ACC112 (cell line): ENCODE results near the gene ANKRD61.
A peak's percentile ranks its signal among the peaks of the same experiment; 100 is the strongest.
"Not testable (repeated sequence)": the region's sequence is repeated elsewhere in the genome, so short reads cannot be mapped to it uniquely, and the experiment has no call there.

ENCODE experiments used
- H2AFZ ChIP-seq: fragments of 200-600 bp; sonication (generic); one replicate; pipeline ENCODE4 v1.6.0; 2017; ENCODE audit warnings: antibody characterized with exemption, low read length; ENCODE audit not compliant: unreplicated experiment
- H3K27ac ChIP-seq: fragments of 200-600 bp; sonication (generic); 2 replicates; pipeline ENCODE4 v1.5.1; 2014; ENCODE audit warnings: low read depth, mild to moderate bottlenecking, antibody characterized with exemption, low read length, moderate library complexity
- H3K27me3 ChIP-seq: fragments of 200-600 bp; sonication (generic); 2 replicates; pipeline ENCODE4 v1.6.1; 2014; ENCODE audit warnings: mild to moderate bottlenecking, antibody characterized with exemption, low read length, moderate library complexity, mixed read lengths; ENCODE audit not compliant: insufficient read depth
- H3K36me3 ChIP-seq: fragments of 200-600 bp; sonication (generic); 2 replicates; pipeline ENCODE4 v1.6.1; 2016; ENCODE audit warnings: mild to moderate bottlenecking, antibody characterized with exemption, low read length, moderate library complexity, mixed read lengths; ENCODE audit not compliant: insufficient read depth
- H3K4me1 ChIP-seq: fragments of 200-600 bp; sonication (generic); one replicate; pipeline ENCODE4 v1.6.1; 2016; ENCODE audit warnings: low read length, mixed read lengths; ENCODE audit not compliant: insufficient read depth, unreplicated experiment, control insufficient read depth
- H3K4me3 ChIP-seq: fragments of 200-600 bp; sonication (generic); 2 replicates; pipeline ENCODE4 v1.5.1; 2014; ENCODE audit warnings: mild to moderate bottlenecking, low read depth, low read length
- H3K79me2 ChIP-seq: fragments of 200-600 bp; sonication (generic); one replicate; pipeline ENCODE4 v1.6.0; 2016; ENCODE audit warnings: low read length; ENCODE audit not compliant: control insufficient read depth, unreplicated experiment, insufficient read depth

Gene ANKRD61

DNA sequence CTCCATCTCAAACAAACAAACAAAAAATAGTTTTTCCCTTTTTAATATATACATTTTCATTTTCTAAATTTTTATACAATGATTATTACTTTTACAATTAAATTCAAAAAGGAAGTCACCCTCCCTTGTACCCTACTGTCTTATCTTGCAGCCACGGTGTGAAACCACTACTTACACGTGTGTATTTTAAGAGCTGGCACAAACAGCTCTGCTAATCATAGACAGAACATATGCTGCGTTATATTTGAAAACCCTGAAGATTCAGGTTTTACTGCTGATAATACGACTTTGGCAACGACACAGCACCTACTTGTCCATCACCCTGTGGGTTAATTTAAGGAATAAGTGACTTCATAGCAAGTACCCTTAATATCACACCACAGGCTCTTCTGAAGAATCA lies 991 bp downstream of the ANKRD61 start:
- Histone ChIP-seq H2AFZ (no peak overlapping the region), H3K4me3 (no peak overlapping the region), H3K27me3 (no peaks in the 10 kb centered on the region), H3K27ac (no peak overlapping the region), H3K4me1 (no peaks in the 10 kb centered on the region), H3K79me2 (peaks cover 7% of the 10 kb centered on the region), H3K36me3 (peaks cover 15% of the 10 kb centered on the region)

DNA sequence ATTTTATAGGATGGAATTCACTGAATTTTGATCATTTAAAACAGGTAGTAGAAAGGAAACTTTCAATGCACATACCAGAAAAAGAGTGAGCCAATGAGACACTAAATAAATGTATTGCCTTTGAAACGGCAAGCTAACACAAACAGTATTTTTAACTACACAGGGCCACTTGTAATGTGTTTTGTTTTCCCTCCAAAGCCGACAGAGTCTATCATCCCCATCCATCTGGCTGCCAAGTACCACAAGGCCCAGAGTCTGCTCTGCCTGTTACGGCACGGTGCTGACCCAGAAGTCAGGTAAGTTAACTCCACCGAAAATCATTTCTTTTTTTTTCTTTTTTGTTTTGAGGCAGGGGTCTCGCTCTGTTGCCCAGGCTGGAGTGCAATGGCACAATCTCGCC lies 1.5 kb downstream of the ANKRD61 start:
- Histone ChIP-seq H2AFZ (no peak overlapping the region), H3K4me3 (no peak overlapping the region), H3K4me1 (no peaks in the 10 kb centered on the region), H3K36me3 (peaks cover 11% of the 10 kb centered on the region), H3K27me3 (no peaks in the 10 kb centered on the region), H3K79me2 (peaks cover 7% of the 10 kb centered on the region), H3K27ac (no peak overlapping the region)

DNA sequence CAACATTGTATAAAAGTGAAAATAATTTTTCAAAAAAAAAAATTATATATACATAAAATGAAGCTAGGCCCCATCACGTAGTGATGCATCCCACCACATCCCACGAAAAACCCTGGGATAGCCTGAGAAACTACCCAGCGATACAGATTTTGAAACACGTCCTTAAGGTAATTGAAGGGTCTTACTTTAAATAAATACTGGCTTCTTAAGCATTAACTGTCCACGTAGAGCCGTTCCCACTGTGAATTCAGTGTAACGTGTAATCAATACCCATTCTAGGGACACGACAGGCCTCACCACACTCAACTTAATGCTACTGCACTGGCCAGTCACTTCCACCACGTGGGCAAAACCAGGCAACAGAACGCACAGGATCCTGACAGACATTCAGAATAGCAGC lies 4.0 kb downstream of the ANKRD61 start:
- Histone ChIP-seq H3K36me3 (peaks cover 11% of the 10 kb centered on the region), H3K4me3 (no peak overlapping the region), H3K79me2 (peaks cover 7% of the 10 kb centered on the region), H3K27ac (no peak overlapping the region), H3K4me1 (no peaks in the 10 kb centered on the region), H3K27me3 (no peaks in the 10 kb centered on the region), H2AFZ (no peak overlapping the region)

DNA sequence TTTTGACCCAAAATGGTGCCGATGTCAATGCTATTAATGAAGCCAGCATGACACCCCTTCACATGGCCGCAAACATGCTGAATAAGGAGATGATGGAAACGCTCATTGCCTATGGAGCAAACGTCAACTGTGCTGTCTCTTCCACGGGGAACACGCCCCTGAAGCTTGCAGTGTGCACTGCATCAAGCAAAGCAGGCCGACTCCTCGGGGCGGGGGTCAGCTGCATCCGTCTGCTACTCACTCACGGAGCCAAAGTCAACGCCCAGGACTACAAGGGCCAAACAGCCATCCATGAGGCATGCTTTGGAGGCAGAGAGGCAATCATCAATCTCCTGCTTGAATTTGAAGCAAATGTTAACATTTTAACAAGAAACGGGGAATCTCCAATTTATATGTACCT lies 4.5 kb downstream of the ANKRD61 start:
- Histone ChIP-seq H3K79me2 (peaks cover 7% of the 10 kb centered on the region), H3K36me3 (peaks cover 16% of the 10 kb centered on the region), H3K4me1 (no peaks in the 10 kb centered on the region), H3K27ac (no peak overlapping the region), H3K4me3 (no peak overlapping the region), H3K27me3 (no peaks in the 10 kb centered on the region), H2AFZ (no peak overlapping the region)

DNA sequence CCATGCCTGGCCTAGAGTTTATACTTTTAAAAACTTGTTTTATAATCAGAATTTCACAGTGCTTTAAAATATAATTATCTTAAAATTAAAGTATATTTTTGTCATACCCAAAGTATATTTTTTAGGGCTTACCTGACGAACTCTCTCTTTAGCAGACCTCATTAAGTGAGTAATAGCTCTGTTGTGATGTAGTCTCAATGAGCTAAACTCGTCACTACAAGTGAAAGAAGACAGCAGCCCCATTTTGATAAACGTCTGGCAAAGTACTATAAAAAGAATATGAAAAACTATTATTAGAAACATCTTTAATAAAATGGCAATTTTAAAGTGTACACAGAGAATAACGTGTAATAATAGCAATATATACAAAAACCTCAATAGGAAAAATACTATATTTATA lies 18.6 kb downstream of the ANKRD61 start:
- Histone ChIP-seq H3K79me2 (no peaks in the 10 kb centered on the region), H2AFZ (no peak overlapping the region), H3K36me3 (peaks cover 13% of the 10 kb centered on the region; the same call in 1 of the 2 replicates), H3K4me3 (no peak overlapping the region), H3K27me3 (no peaks in the 10 kb centered on the region), H3K27ac (no peak overlapping the region), H3K4me1 (no peaks in the 10 kb centered on the region)

DNA sequence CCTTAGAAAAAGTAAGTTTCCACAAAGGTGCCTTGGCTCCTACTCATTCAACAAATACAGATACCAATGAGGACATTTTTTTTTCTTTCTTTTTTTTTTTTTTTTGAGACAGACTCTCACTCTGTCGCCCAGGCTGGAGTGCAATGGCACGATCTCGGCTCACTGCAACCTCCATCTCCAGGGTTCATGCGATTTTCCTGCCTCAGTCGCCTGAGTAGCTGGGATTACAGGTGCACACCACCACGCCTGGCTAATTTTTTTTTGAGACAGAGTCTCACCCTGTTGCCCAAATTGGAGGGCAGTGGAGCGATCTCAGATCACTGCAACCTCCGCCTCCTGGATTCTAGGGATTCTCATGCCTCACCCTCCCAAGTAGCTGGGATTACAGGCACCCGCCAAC lies 20.0 kb downstream of the ANKRD61 start:
- H3K79me2 ChIP-seq: peaks cover 10% of the 10 kb centered on the region
- not testable (repeated sequence) for H3K4me3 ChIP-seq, H3K27ac ChIP-seq, H2AFZ ChIP-seq, H3K27me3 ChIP-seq, H3K4me1 ChIP-seq
- peaks cover 10% of the 10 kb centered on the region; the same call in 1 of the 2 replicates for H3K36me3 ChIP-seq

DNA sequence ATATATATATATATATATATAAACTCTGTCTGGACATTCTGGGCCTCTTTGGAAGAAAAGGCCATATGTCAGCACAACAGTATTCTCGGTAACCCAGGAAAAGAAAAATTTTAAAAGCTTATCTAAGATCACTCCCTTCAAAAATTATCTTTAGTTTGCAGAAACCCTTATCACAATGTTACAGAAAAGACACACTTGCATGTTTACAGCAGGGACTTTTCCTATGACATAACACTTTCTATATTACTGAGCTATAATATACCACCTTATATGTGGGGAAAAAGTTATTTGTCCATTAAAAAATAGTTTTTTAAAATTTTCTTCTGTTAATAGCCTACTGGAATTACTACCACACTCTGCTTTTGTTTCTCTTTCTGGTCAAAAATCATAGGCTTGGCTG lies 25.4 kb downstream of the ANKRD61 start:
- Histone ChIP-seq H3K27ac (no peak overlapping the region), H3K4me3 (no peak overlapping the region), H2AFZ (no peak overlapping the region), H3K27me3 (no peaks in the 10 kb centered on the region), H3K36me3 (peaks cover 2% of the 10 kb centered on the region; the same call in 1 of the 2 replicates), H3K79me2 (peaks cover 35% of the 10 kb centered on the region), H3K4me1 (peaks cover 4% of the 10 kb centered on the region)

DNA sequence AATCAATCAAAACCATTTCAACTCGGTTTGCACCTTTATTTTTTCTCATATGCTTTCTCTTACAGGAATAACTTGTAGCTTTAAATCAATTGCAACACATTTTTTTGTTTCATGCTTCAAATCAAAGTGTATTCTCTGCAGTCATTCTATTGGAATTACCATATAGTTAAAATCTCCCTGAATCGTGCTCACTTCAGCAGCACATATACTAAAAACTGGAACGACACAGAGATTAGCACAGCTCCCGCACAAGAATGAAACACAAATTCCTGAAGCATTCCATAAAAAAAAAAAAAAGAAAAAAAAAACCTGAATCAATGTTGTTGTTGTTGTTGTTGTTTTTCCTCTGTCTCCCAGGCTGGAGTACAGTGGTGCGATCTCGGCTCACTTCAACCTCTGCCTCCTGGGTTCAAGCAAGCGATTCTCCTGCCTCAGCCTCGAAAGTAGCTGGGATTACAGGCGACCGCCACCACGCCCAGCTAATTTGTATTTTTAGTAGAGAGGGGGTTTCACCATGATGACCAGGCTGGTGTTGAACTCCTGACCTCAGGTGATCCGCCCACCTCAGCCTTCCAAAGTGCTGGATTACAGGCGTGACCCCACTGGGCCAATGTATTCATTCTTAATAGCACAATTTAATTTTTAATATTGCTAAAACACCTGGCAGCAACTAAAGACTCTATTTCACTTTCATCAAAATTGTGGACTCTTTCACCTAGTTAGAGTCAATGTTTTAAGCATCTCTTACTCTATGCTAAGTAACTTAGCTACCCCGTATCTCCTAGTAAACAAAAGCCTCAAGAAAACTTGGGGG lies 26.3 kb downstream of the ANKRD61 start:
- Histone ChIP-seq H3K27me3 (no peaks in the 10 kb centered on the region), H2AFZ (no peak overlapping the region), H3K79me2 (peaks cover 35% of the 10 kb centered on the region), H3K4me3 (peak overlapping the region; percentile 90), H3K36me3 (peaks cover 2% of the 10 kb centered on the region; the same call in 1 of the 2 replicates), H3K27ac (no peak overlapping the region), H3K4me1 (peaks cover 4% of the 10 kb centered on the region)

DNA sequence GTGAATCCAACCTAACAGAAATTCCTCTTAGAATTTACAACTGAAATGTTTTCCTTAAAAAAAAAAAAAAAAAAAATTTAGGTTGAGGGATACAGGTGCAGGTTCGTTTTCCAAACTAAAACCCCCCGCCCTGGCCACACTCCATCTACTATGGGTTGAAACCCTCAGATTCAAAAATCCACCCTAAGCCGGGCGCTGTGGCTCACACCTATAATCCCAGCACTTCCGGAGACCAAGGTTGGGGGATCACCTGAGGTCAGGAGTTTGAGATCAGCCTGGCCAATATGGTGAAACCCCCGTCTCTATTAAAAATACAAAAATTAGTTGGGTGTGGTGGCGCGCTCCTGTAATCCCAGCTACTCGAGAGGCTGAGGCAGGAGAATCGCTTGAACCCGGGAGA lies 28.8 kb downstream of the ANKRD61 start:
- H3K79me2 ChIP-seq: peaks cover 35% of the 10 kb centered on the region
- not testable (repeated sequence) for H2AFZ ChIP-seq, H3K4me1 ChIP-seq, H3K4me3 ChIP-seq, H3K27ac ChIP-seq, H3K27me3 ChIP-seq, H3K36me3 ChIP-seq

DNA sequence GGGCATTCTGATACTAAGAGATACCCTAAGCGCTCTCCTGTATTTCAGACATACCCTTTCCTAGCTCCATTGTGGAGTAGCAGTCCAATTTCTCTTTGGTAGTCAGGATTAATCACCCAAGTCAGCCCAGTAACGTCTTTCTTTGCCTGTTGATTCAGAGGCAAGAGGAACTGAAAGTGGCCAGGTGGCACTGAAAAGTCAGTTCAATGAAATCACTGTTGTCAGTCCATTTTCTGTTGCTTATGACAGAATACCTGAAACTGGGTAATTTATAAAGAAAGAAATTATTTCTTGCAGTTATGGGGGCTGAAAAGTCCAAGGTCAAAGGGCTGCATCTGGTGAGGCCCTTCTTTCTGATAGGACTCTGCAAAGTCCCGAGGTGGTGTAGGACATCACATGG lies 40.2 kb downstream of the ANKRD61 start:
- Histone ChIP-seq H3K4me3 (no peak overlapping the region), H2AFZ (no peak overlapping the region), H3K36me3 (no peaks in the 10 kb centered on the region), H3K27ac (no peak overlapping the region), H3K79me2 (no peaks in the 10 kb centered on the region), H3K4me1 (no peaks in the 10 kb centered on the region), H3K27me3 (no peaks in the 10 kb centered on the region)

DNA sequence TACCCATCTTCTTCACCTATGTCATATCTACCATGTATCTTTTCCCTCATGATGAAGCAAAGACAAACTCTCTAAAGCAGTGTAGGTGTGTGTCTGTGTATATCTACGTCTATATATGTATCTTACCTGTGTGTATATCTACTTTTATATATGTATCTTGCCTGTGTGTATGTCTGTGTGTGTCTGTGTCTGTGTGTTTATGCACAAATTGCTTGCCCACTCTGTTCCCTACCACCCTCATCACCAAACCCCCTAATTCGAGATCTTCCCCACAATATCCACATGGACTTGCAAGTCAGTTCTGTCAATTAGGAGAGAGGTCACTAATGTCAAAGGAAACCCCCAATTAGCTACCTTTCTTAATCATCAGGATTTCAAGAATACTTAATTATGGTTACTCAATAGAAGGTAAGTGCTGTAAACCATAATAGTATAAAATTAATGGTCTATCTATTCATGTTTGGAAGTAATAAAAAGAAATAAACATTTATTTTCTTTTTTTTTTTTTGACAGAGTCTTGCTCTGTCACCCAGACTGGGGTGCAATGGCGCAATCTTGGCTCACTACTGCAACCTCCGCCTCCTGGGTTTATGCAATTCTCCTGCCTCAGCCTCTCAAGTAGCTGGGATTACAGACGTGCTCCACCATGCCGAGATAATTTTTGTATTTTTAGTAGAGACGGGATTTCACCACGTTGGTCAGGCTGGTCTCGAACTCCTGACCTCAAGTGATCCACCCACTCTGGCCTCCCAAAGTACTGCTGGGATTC lies 43.6 kb downstream of the ANKRD61 start:
- H3K27ac ChIP-seq: no peak overlapping the region
- H3K36me3 ChIP-seq: no peaks in the 10 kb centered on the region
- H3K27me3 ChIP-seq: no peaks in the 10 kb centered on the region
- no peaks in the 10 kb centered on the region for H3K79me2 ChIP-seq
- H3K4me1 ChIP-seq: peaks cover 8% of the 10 kb centered on the region
- no peak overlapping the region for H2AFZ ChIP-seq
- no peak overlapping the region for H3K4me3 ChIP-seq
